OCI-LY3 (cell line): ENCODE data around the gene PIP5K1B.

Experiments
- CTCF ChIP-seq: fragments of 200-600, 300-600 bp; sonication (generic); IDR thresholded peaks from 2 replicates; pipeline ENCODE4 v1.5.1; 2014; ENCODE audit warnings: antibody characterized with exemption, low read length, low read depth
- EZH2phosphoT487 ChIP-seq: fragments of 200-600 bp; shearing (Covaris generic); IDR thresholded peaks from 2 replicates; pipeline ENCODE4 v1.6.1; 2018; ENCODE audit warnings: antibody characterized with exemption, mixed run types, low read depth

GRCh38 chr9:68706363-68707201 lies 1.5 kb downstream of the PIP5K1B start:
- no peak for TF ChIP-seq CTCF
- no peak for TF ChIP-seq EZH2phosphoT487
